Tibial nerve (tissue), 4 donors: ENCODE measurements around the gene CALU. TPM values are rescaled to one million over a fixed set of nuclear protein-coding genes. Genes with fewer than 3 reads are reported as not detected.

ENCODE experiments used
- DNase-seq, 2 donors: peaks; one replicate each; pipeline ENCODE4 v3.0.0-alpha.2; 2019; ENCODE audit warnings: low spot score in 2 of 2
- H3K27ac ChIP-seq, 4 donors: fragments of 200-600 bp; sonication (generic) in 3 of 4; one replicate each; pipeline ENCODE4 v1.5.1; 2017 to 2019; ENCODE audit warnings: mild to moderate bottlenecking in 1 of 4
- H3K27me3 ChIP-seq, 2 donors: fragments of 200-600 bp; sonication (generic) in 1 of 2; one replicate each; pipeline versions ENCODE4 v1.5.1 to v1.6.0; 2017 to 2019
- H3K36me3 ChIP-seq, 3 donors: fragments of 200-600 bp; sonication (generic); one replicate each; pipeline ENCODE4 v1.5.1; 2018 to 2019
- H3K4me1 ChIP-seq, 4 donors: fragments of 200-600 bp; sonication (generic) in 3 of 4; one replicate each; pipeline ENCODE4 v1.5.1; 2017 to 2019
- H3K4me3 ChIP-seq, 4 donors: fragments of 200-600 bp; sonication (generic) in 3 of 4; one replicate each; pipeline ENCODE4 v1.5.1; 2017 to 2019; ENCODE audit warnings: mild to moderate bottlenecking in 1 of 4, moderate library complexity in 1 of 4
- H3K9me3 ChIP-seq, 4 donors: fragments of 200-600 bp; sonication (generic) in 3 of 4; one replicate each; pipeline ENCODE4 v1.5.1; 2017 to 2019
- EP300 ChIP-seq, 2 donors: sonication (generic); formaldehyde crosslinking; IDR thresholded peaks; one replicate each; pipeline ENCODE4 v1.6.1; 2017; ENCODE audit warnings: antibody characterized with exemption in 2 of 2, mild to moderate bottlenecking in 1 of 2
- POLR2A ChIP-seq, 2 donors: fragments of 450-650 bp; IDR thresholded peaks; one replicate each; pipeline ENCODE4 v1.6.1; 2017; ENCODE audit warnings: antibody characterized with exemption in 2 of 2, mild to moderate bottlenecking in 2 of 2, moderate library complexity in 2 of 2
- WGBS, 2 donors: methylation state at CpG; one replicate each; pipeline ENCODE4 v1.1.5; 2018; 5-methylcytosine and 5-hydroxymethylcytosine counted together
- total RNA-seq, 4 donors: library from RNA; depleted of rRNA; stranded (reverse); fragments of >200 nt; gene quantifications; one replicate each; pipeline ENCODE4 v1.1.0, GENCODE V29; 2016
- TF ChIP-seq, protein P1 (sequence below), 5 experiments: fragments of 200-600 bp in 3 of 5; fragments of 450-650 bp in 2 of 5; sonication (generic) in 3 of 5; IDR thresholded peaks; one replicate each; pipeline ENCODE4 v1.5.1; 2016 to 2019; ENCODE audit warnings: antibody characterized with exemption in 5 of 5, mild to moderate bottlenecking in 3 of 5, moderate library complexity in 2 of 5

Gene CALU
- total RNA-seq, 4 donors from 2014 or later = 77.3 to 94.8 (median 90.0) TPM

DNA sequence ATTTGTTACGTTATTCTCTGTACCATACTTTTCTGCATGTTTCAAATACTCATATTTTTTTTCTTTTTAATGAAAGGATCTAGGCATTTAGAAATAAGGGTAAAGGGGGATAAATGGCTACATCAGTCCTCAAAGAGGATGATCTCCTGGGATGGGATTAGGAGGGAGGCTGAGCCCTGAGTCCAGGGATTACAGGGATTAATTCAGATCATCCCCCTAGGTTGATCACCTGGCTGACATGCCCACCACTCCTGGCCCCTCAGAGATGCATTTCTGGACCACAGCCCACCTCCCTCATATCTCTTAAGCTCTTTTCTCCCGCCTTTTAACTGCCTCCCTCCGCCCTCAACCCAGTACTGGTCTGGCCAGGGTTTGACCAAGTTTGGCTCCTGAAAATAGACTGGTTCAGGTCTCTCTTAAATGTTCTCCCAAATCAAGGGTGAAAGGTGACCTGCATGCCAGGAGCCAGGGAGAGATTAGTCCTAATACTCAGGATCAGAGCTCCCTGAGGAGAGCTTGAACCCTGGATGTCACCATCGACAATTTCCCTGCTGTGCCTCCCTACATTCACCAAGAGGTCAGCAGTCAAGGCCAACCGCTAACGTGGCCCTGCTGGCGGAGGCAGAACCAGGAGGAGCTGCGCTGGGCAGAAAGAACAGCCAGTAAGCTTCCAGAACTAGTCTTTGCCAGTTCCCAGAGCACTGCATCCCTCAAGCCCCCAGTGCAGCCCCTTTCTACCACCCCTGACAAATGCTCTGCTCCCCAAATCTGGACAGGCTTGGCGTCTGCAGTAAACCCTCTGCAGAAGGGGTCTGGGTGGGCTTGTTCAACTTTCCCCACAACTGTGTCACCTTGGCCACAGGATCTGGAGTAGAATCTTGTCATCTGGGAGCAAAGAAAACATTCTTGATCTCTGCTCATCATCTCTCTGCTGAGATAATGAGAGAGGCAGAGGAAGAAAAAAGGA lies 49.6 kb downstream of the CALU start:
- Histone ChIP-seq H3K36me3 (no peaks in the 10 kb centered on the region), H3K9me3 (no peaks in the 10 kb centered on the region), H3K4me1 (peaks cover 0 to 25% (median 9%) of the 10 kb centered on the region in 4 donors), H3K27me3 (peaks cover 0 to 8% of the 10 kb centered on the region in 2 donors), H3K4me3 (no peak overlapping the region), H3K27ac (no peak overlapping the region)
- TF ChIP-seq EP300 (IDR thresholded peaks at IDR 0.05) = no peak
- TF ChIP-seq, protein P1, sequence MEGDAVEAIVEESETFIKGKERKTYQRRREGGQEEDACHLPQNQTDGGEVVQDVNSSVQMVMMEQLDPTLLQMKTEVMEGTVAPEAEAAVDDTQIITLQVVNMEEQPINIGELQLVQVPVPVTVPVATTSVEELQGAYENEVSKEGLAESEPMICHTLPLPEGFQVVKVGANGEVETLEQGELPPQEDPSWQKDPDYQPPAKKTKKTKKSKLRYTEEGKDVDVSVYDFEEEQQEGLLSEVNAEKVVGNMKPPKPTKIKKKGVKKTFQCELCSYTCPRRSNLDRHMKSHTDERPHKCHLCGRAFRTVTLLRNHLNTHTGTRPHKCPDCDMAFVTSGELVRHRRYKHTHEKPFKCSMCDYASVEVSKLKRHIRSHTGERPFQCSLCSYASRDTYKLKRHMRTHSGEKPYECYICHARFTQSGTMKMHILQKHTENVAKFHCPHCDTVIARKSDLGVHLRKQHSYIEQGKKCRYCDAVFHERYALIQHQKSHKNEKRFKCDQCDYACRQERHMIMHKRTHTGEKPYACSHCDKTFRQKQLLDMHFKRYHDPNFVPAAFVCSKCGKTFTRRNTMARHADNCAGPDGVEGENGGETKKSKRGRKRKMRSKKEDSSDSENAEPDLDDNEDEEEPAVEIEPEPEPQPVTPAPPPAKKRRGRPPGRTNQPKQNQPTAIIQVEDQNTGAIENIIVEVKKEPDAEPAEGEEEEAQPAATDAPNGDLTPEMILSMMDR (IDR thresholded peaks at IDR 0.05) = no peak
- DNase-seq = no peak
- 60 to 63% methylated on average over 9 of the region's 9 CpGs for WGBS, 2 donors

DNA sequence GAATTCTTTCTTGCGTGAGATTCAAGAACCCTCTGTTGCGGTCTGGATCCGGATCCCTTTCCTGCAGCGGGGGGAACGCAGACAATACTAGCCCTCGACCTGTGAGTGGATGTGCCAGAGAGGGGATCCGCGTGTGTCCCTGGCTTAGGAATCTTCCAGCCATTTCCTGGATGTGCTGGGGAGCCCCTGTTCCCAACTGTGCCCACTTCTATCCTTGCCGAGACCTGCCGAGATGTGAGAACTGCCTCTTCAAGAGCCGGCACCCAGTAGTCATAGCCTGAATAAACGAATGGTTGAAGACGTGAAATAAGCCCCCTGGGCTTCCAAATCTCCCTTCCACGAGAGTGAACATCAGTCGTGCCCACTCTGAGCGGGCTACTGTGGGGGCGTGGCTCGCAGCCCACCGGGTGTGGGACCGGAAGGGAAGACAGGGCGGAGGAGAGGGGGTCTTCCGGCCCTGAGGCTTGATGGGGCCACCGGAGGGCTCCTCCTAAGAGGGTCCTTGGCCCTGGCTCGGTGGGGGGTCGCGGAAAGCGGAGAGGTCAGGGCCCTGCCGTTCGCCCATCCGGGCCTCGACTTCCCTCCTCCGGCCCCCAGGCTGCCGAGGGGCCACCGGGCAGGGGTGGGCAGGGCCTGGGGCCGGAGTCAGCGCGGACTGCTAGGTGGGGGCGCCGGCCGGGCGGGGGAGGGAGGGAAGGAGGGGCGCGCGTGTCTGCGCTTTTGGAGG lies 51.3 kb downstream of the CALU start:
- peaks cover 0 to 25% (median 9%) of the 10 kb centered on the region in 4 donors for H3K4me1 ChIP-seq

DNA sequence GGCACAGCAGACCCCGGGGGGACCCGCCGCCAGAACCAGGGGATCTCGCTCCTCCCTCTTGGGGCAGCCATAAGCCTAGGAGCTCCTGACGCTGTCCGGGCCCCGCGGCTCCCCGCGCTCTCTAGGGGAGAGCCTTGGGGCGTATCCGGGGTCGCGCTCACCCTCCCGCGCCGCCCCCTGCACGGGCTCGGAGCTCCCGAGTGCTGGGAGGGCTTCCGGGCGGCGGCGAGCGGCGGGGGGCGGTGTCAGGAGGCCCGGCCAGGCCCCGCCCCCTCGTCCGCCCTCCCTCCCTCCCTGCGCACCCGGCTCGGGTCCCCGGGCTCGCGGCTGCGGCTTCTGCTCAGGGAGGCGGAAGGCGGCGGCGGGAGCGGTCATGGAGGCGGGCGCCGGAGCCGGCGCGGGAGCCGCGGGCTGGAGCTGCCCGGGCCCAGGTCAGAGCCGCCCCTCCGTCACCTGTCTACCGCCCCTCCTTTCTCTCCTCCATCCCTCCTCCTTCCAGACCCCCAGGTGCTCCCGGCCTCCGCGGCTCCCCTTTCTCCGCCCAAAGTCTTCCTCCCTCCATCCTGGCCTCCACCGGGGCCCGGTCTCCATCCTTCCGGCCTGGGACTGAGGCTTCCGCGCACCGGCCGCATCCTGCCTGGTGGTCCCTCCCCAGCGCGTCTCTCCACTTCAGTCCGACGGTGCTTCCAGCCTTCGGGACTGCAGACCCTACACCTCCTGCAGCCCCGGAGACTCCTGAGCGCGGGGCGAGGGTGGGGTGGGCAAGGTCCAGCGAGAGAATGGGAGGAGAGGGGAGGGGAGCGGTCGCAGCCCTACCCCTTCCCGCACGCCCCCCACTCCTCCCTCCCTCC lies 52.2 kb downstream of the CALU start, which contains the start of gene CCDC136:
CCDC136 (plus strand) TSS at position 848 of the 851 bp plus-strand sequence. CDS start 444 bp downstream, outside the sequence.
- peak within 1 kb of the TSS in 2 of 4 donors; percentile 45 to 76 for H3K27ac ChIP-seq
- 1% methylated on average over 41 to 74 of the region's 80 CpGs for WGBS, 2 donors

More for the DNA sequence above, 51.3 kb downstream of the CALU start:
- WGBS, 2 donors = 11 to 13% methylated on average over 33 to 36 of the region's 45 CpGs
- peaks cover 0 to 8% of the 10 kb centered on the region in 2 donors for H3K27me3 ChIP-seq
- peak overlapping the region; percentile 48 to 84 (median 66) for H3K4me3 ChIP-seq
- peak overlapping the region in 2 of 4 donors; percentile 45 to 76 for H3K27ac ChIP-seq
- TF ChIP-seq, protein P1 (IDR thresholded peaks at IDR 0.05) = no peak
- no peak for TF ChIP-seq POLR2A (IDR thresholded peaks at IDR 0.05)
- no peak for TF ChIP-seq EP300 (IDR thresholded peaks at IDR 0.05)
- H3K9me3 ChIP-seq = no peaks in the 10 kb centered on the region
- H3K36me3 ChIP-seq = no peaks in the 10 kb centered on the region
- DNase-seq = no peak

DNA sequence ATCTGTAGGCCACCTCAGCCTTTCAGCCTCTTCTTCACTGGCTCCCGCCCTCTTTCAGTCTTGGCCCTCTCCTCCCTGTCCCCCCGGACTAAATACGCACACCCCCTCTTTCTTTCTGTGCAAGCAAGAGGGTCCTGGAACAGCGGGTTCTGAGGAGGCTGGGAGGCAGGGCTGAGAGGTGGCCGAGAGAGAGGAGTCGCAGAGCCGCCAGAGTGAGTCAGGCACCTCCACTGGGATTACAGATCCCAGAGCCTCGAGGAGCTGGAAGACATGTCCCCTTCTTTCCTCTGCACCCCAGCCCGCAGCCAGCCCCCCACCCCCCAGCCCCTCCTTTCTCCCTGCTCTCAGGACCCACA lies 52.8 kb downstream of the CALU start:
- Histone ChIP-seq H3K4me3 (peak overlapping the region; percentile 48 to 84 (median 66)), H3K9me3 (no peaks in the 10 kb centered on the region), H3K4me1 (peaks cover 0 to 25% (median 9%) of the 10 kb centered on the region in 4 donors), H3K27me3 (peaks cover 0 to 8% of the 10 kb centered on the region in 2 donors), H3K27ac (no peak overlapping the region), H3K36me3 (no peaks in the 10 kb centered on the region)
- no peak for DNase-seq
- TF ChIP-seq EP300 (IDR thresholded peaks at IDR 0.05) (no peak), POLR2A (IDR thresholded peaks at IDR 0.05) (no peak)
- TF ChIP-seq, protein P1 (IDR thresholded peaks at IDR 0.05) = no peak
- WGBS, 2 donors = 12 to 16% methylated on average over 9 of the region's 9 CpGs

More for the DNA sequence above, 52.2 kb downstream of the CALU start, which contains the start of gene CCDC136:
- Histone ChIP-seq H3K9me3 (no peaks in the 10 kb centered on the region), H3K4me3 (peak within 1 kb of the TSS; percentile 48 to 84 (median 66)), H3K36me3 (no peaks in the 10 kb centered on the region), H3K4me1 (peaks cover 0 to 25% (median 9%) of the 10 kb centered on the region in 4 donors), H3K27me3 (peaks cover 0 to 8% of the 10 kb centered on the region in 2 donors)
- no peak for TF ChIP-seq EP300 (IDR thresholded peaks at IDR 0.05)
- peak in 1 of 2 donors; percentile 24 for TF ChIP-seq POLR2A (IDR thresholded peaks at IDR 0.05)
- peak in 1 of 2 donors; percentile 36 for DNase-seq
